ENCODE data around the gene MACO1. TPM values are rescaled to one million over a fixed set of nuclear protein-coding genes. Genes with fewer than 3 reads are reported as not detected.

Gene MACO1
- total and polyA plus RNA-seq, 4 donors, result 15.3 to 23.2 (median 20.6) TPM

- no peak for TF ChIP-seq HNF4G (IDR thresholded peaks at IDR 0.05)
- TF ChIP-seq FOXA1 (IDR thresholded peaks at IDR 0.05), result no peak
- TF ChIP-seq RXRA (IDR thresholded peaks at IDR 0.05), result no peak
- TF ChIP-seq RAD21 (IDR thresholded peaks at IDR 0.05), result no peak
- TF ChIP-seq YY1 (IDR thresholded peaks at IDR 0.05), result no peak
- no peak for TF ChIP-seq SP1 (IDR thresholded peaks at IDR 0.05)
- no peak for TF ChIP-seq GABPA (IDR thresholded peaks at IDR 0.05 in 1 of 2, conservative IDR thresholded peaks at IDR 0.05 in 1 of 2)
- Histone ChIP-seq H3K4me3 (ENCODE audit: low read depth in 1 of 3, low read length in 3 of 3) (no peak overlapping the region), H3K27me3 (ENCODE audit: control insufficient read depth in 4 of 4, insufficient read depth in 4 of 4, low read length in 3 of 4) (no peaks in the 10 kb centered on the region), H3K36me3 (ENCODE audit: control insufficient read depth in 4 of 4, insufficient read depth in 3 of 4, low read depth in 1 of 4, low read length in 3 of 4) (no peaks in the 10 kb centered on the region), H3K27ac (ENCODE audit: low read depth in 1 of 2, low read length in 2 of 2) (no peak overlapping the region), H3K9me3 (ENCODE audit: control insufficient read depth in 4 of 4, low read length in 3 of 4) (no peaks in the 10 kb centered on the region), H3K9ac (ENCODE audit: low read depth in 1 of 2, low read length in 2 of 2) (no peak overlapping the region), H3K4me1 (ENCODE audit: control insufficient read depth in 4 of 4, insufficient read depth in 4 of 4, low read length in 3 of 4) (peaks cover 2 to 11% (median 4%) of the 10 kb centered on the region in 4 donors)
- 96% methylated on average over 4 of the region's 4 CpGs for WGBS
- DNase-seq (ENCODE audit: low spot score), result no peak
Observed at GRCh38 chr1:25472471-25472870, 41.8 kb downstream of the MACO1 start.

- peaks cover 2 to 12% (median 4%) of the 10 kb centered on the region in 4 donors for H3K4me1 ChIP-seq (ENCODE audit: control insufficient read depth in 4 of 4, insufficient read depth in 4 of 4, low read length in 3 of 4)
- TF ChIP-seq TAF1 (conservative IDR thresholded peaks at IDR 0.05) (no peak), NR2F2 (IDR thresholded peaks at IDR 0.05) (no peak), YY1 (IDR thresholded peaks at IDR 0.05) (no peak), FOXA2 (IDR thresholded peaks at IDR 0.05) (no peak), REST (IDR thresholded peaks at IDR 0.05) (no peak), HNF4G (IDR thresholded peaks at IDR 0.05) (no peak), GABPA (IDR thresholded peaks at IDR 0.05 in 1 of 2, conservative IDR thresholded peaks at IDR 0.05 in 1 of 2) (no peak), FOXA1 (IDR thresholded peaks at IDR 0.05) (no peak), EGR1 (IDR thresholded peaks at IDR 0.05; ENCODE audit: low read depth in 2 of 2) (no peak)
- TF ChIP-seq, protein P1, sequence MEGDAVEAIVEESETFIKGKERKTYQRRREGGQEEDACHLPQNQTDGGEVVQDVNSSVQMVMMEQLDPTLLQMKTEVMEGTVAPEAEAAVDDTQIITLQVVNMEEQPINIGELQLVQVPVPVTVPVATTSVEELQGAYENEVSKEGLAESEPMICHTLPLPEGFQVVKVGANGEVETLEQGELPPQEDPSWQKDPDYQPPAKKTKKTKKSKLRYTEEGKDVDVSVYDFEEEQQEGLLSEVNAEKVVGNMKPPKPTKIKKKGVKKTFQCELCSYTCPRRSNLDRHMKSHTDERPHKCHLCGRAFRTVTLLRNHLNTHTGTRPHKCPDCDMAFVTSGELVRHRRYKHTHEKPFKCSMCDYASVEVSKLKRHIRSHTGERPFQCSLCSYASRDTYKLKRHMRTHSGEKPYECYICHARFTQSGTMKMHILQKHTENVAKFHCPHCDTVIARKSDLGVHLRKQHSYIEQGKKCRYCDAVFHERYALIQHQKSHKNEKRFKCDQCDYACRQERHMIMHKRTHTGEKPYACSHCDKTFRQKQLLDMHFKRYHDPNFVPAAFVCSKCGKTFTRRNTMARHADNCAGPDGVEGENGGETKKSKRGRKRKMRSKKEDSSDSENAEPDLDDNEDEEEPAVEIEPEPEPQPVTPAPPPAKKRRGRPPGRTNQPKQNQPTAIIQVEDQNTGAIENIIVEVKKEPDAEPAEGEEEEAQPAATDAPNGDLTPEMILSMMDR (IDR thresholded peaks at IDR 0.05; ENCODE audit: low read depth, low read length, missing input control), result no peak
- TF ChIP-seq, protein P2, sequence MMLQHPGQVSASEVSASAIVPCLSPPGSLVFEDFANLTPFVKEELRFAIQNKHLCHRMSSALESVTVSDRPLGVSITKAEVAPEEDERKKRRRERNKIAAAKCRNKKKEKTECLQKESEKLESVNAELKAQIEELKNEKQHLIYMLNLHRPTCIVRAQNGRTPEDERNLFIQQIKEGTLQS (IDR thresholded peaks at IDR 0.05), result no peak
- no peaks in the 10 kb centered on the region for H3K36me3 ChIP-seq (ENCODE audit: control insufficient read depth in 4 of 4, insufficient read depth in 3 of 4, low read depth in 1 of 4, low read length in 3 of 4)
- H3K27ac ChIP-seq (ENCODE audit: low read depth in 1 of 2, low read length in 2 of 2), result no peak overlapping the region
- no peak overlapping the region for H3K4me3 ChIP-seq (ENCODE audit: low read depth in 1 of 3, low read length in 3 of 3)
- 94% methylated on average over 1 of the region's 1 CpG for WGBS
- no peak overlapping the region for H3K9ac ChIP-seq (ENCODE audit: low read depth in 1 of 2, low read length in 2 of 2)
- no peaks in the 10 kb centered on the region for H3K9me3 ChIP-seq (ENCODE audit: control insufficient read depth in 4 of 4, low read length in 3 of 4)
- DNase-seq (ENCODE audit: low spot score), result no peak
- no peaks in the 10 kb centered on the region for H3K27me3 ChIP-seq (ENCODE audit: control insufficient read depth in 4 of 4, insufficient read depth in 4 of 4, low read length in 3 of 4)
Observed at GRCh38 chr1:25473653-25474225, 43.0 kb downstream of the MACO1 start.
